ENCODE results near the gene PPP1CA.
A peak's percentile ranks its signal among the peaks of the same experiment; 100 is the strongest.

- TF ChIP-seq CTCF (IDR thresholded peaks at IDR 0.05) (no peak), POLR2A (IDR thresholded peaks at IDR 0.05) (peak; percentile 12 to 33), EP300 (IDR thresholded peaks at IDR 0.05) (no peak)
Measured at GRCh38 chr11:67372321-67372992, 29.2 kb downstream of the PPP1CA start.
